Measurements from ENCODE around the gene ARSB. TPM values are rescaled to one million over a fixed set of nuclear protein-coding genes. Genes with fewer than 3 reads are reported as not detected.

The ARSB gene
- total and polyA plus RNA-seq, 5 experiments from 2014 or later: 2.2 to 4.7 (median 4.1) TPM

- peaks cover 0 to 15% (median 3%) of the 10 kb centered on the region in 9 donors for H3K9me3 Mint-ChIP-seq
- POLR2A ChIA-PET: no interaction called here
- no peak overlapping the region for H3K4me3 Mint-ChIP-seq
- peaks cover 0 to 6% (median 0%) of the 10 kb centered on the region in 4 donors for H3K4me1 Mint-ChIP-seq
- peaks cover 21 to 44% (median 36%) of the 10 kb centered on the region in 3 donors for H3K36me3 Mint-ChIP-seq
- no peaks in the 10 kb centered on the region for H3K27me3 Mint-ChIP-seq
- no peak overlapping the region for H3K27ac Mint-ChIP-seq
- DNase-seq (no peak), ATAC-seq (no peak)
Measured at GRCh38 chr5:78781611-78782286, 203.4 kb downstream of the ARSB start.

GRCh38 chr5:78779771-78780616 lies 205.1 kb downstream of the ARSB start:
- no peak for DNase-seq
- no peak for ATAC-seq
- no peak overlapping the region for H3K27ac Mint-ChIP-seq
- POLR2A ChIA-PET: no interaction called here
- peaks cover 13 to 39% (median 34%) of the 10 kb centered on the region in 3 donors for H3K36me3 Mint-ChIP-seq
- H3K4me3 Mint-ChIP-seq: no peak overlapping the region
- peaks cover 0 to 6% (median 0%) of the 10 kb centered on the region in 4 donors for H3K4me1 Mint-ChIP-seq
- H3K9me3 Mint-ChIP-seq: peaks cover 0 to 7% (median 0%) of the 10 kb centered on the region in 9 donors
- no peaks in the 10 kb centered on the region for H3K27me3 Mint-ChIP-seq

DNA sequence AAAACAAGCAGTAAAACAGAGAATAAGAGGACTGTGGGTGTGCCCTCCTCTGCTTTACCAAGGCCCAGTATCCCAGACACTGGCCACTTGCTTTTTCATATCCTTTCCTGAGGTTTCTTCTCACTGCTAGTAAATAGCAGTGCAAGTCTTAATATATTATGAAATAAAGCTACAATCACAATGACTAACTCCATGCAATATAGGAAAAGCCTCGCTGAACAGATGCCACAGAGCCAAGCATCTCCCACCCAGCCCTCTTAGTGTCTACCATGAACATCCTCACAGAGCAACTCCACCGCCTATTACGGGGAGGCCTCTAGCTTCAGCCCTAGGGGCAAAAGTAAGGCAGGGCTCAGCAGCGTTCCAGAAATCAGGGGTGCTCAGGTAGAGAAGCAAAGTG lies 205.8 kb downstream of the ARSB start:
- DNase-seq (no peak), ATAC-seq (no peak)
- no peak overlapping the region for H3K4me3 Mint-ChIP-seq
- H3K27me3 Mint-ChIP-seq: no peaks in the 10 kb centered on the region
- H3K9me3 Mint-ChIP-seq: peaks cover 0 to 5% (median 0%) of the 10 kb centered on the region in 9 donors
- POLR2A ChIA-PET: no interaction called here
- H3K36me3 Mint-ChIP-seq: peaks cover 10 to 42% (median 35%) of the 10 kb centered on the region in 3 donors
- H3K27ac Mint-ChIP-seq: no peak overlapping the region
- H3K4me1 Mint-ChIP-seq: peaks cover 0 to 6% (median 0%) of the 10 kb centered on the region in 4 donors

DNA sequence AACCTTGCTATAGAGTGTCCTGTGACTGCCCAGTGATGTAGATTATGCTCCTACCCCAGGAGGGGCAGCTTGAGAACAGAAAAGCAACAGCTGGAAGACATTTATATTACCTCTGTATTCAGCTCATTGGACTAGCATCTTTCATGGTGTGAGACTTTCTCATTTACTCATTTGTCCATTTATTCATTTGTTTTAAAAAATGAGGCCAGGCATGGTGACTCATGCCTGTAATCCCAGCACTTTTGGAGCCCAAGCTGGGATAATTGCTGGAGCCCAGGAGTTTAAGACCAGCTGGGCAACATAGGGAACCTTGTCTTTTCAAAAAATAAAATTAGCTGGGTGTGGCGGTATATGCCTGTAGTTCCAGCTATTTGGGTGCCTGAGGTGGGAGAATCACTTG lies 206.6 kb downstream of the ARSB start:
- H3K27ac Mint-ChIP-seq: no peak overlapping the region
- peaks cover 5 to 42% (median 36%) of the 10 kb centered on the region in 3 donors for H3K36me3 Mint-ChIP-seq
- POLR2A ChIA-PET: no interaction called here
- ATAC-seq (no peak), DNase-seq (no peak)
- H3K9me3 Mint-ChIP-seq: no peaks in the 10 kb centered on the region
- H3K4me3 Mint-ChIP-seq: no peak overlapping the region
- H3K27me3 Mint-ChIP-seq: no peaks in the 10 kb centered on the region
- H3K4me1 Mint-ChIP-seq: peaks cover 0 to 6% (median 0%) of the 10 kb centered on the region in 4 donors

DNA sequence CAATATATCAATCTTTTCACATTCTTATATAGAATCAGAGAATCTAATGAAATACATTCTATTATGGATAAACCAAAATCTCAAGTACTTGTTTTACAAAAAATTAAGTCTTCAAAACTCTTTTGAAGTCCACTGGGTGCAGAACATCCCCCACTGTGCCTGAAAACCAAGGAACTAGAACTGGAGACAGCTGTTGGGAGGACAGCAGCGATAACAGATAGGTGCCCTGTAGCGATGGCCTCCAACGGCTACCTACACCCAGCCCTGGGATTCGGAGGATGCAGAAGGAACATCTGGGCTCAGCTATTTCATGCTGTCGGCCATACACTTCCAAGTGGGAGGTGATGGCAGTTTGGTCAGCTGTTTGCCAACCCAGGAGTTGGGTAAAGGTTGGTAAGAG lies 207.2 kb downstream of the ARSB start:
- POLR2A ChIA-PET: no interaction called here
- DNase-seq (no peak), ATAC-seq (no peak)
- Mint-ChIP-seq H3K4me3 (no peak overlapping the region), H3K27me3 (no peaks in the 10 kb centered on the region), H3K36me3 (peaks cover 5 to 43% (median 36%) of the 10 kb centered on the region in 3 donors), H3K4me1 (peaks cover 0 to 5% (median under 1%) of the 10 kb centered on the region in 4 donors), H3K27ac (no peak overlapping the region), H3K9me3 (no peaks in the 10 kb centered on the region)

DNA sequence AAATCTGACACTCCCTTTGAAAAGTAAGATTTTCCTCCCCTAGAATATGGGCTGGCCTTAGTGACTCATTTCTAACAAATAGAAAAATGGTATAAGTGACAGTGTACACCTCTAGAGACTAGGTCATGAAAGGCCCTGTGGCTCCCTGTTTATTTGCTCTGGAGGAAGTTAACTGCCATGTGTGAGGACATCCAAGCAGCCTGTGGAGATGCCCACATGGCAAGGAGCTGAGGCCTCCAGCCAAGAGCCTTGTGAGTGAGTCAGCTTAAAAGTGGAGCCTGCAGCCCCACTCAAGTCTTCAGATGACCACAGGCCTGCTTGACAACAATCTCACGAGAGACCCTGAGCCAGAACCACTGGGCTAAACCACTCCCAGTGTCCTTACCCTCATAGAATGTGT lies 208.5 kb downstream of the ARSB start:
- ATAC-seq: no peak
- no peak overlapping the region for H3K27ac Mint-ChIP-seq
- no peak for DNase-seq

DNA sequence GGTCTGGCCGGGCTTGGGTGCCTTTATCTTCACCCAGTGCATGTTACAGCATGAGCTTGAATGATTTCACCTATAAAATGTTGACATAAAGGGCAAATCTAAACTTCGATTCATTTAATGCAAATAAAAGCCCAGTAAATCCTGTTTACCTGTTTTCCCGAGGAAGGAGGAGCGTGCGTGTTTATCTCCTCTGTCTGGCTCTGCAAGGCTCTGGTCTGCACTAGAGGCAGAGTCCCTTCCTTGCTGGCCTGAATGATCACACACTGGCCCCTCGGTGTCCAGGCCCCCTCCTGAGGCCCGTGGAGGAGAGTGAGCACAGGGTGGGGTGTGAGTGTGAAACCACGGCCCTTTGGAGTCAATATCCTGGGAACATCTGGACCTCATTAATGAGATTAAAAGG lies 211.5 kb downstream of the ARSB start:
- peaks cover 0 to 15% (median 8%) of the 10 kb centered on the region in 3 donors for H3K36me3 Mint-ChIP-seq
- POLR2A ChIA-PET: no interaction called here
- DNase-seq (no peak), ATAC-seq (no peak)
- no peak overlapping the region for H3K4me3 Mint-ChIP-seq
- no peaks in the 10 kb centered on the region for H3K9me3 Mint-ChIP-seq
- H3K27ac Mint-ChIP-seq: peak overlapping the region in 2 of 10 donors; percentile 23 to 47
- no peaks in the 10 kb centered on the region for H3K27me3 Mint-ChIP-seq
- H3K4me1 Mint-ChIP-seq: peaks cover 3 to 18% (median 7%) of the 10 kb centered on the region in 4 donors

More for the DNA sequence above, 208.5 kb downstream of the ARSB start:
- H3K36me3 Mint-ChIP-seq: peaks cover 5 to 39% (median 32%) of the 10 kb centered on the region in 3 donors
- H3K27me3 Mint-ChIP-seq: no peaks in the 10 kb centered on the region
- no peaks in the 10 kb centered on the region for H3K9me3 Mint-ChIP-seq
- peaks cover 2 to 8% (median 5%) of the 10 kb centered on the region in 4 donors for H3K4me1 Mint-ChIP-seq
- POLR2A ChIA-PET: no interaction called here
- no peak overlapping the region for H3K4me3 Mint-ChIP-seq

DNA sequence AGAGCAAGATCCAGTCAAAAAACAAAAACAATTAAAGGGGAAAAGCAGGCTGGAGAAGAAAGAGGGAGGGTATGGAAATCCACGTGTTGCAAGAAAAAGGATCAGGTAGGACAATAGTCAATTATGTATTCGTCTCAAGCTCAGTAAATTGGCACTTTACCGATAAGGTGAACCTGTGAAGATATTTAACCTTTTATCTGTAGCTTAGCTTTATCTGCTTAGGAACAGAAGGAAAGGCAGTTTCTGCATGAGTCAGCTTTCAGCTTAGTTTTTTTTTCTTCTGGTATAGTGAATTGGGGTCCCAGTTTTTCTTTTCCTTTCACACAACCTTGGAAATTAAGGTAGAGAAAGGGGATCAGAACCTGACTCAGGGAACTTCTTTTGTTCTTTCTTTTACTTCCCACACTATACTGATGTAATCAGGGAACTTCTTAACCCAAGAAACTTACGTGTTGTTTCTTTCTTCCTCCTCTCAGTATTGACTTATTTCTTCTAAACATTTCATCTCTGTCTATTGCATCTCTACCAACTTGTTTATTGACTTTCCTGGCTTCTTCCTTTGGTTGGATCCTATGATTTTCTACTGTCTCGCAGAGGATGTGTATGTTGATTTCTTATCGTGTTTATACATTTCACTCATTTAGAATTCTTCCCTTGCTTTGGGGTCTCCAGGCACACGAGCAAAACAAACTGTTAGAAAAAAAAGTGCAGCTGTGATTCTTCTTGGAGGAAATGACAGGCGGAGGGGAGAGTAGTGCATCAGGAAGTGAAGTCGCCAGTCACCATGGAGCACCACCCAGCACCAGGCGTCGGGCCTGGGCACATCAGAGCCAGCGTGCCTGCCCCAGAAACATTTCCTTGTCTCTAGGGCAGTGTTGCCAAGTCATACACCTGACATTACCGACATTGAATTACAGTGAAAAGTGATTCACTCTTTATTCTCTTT lies 213.6 kb downstream of the ARSB start:
- Mint-ChIP-seq H3K4me3 (no peak overlapping the region), H3K4me1 (peaks cover 3 to 18% (median 7%) of the 10 kb centered on the region in 4 donors), H3K36me3 (peaks cover 0 to 10% (median 4%) of the 10 kb centered on the region in 3 donors), H3K27me3 (peaks cover 0 to 1% (median 0%) of the 10 kb centered on the region in 5 donors), H3K9me3 (no peaks in the 10 kb centered on the region), H3K27ac (peak overlapping the region in 6 of 10 donors; percentile 5 to 55 (median 29))
- POLR2A ChIA-PET: no interaction called here
- DNase-seq (peak in 1 of 10 donors; percentile 1), ATAC-seq (no peak)

GRCh38 chr5:78768781-78769380 lies 216.2 kb downstream of the ARSB start:
- H3K36me3 Mint-ChIP-seq: peaks cover 0 to 8% (median 0%) of the 10 kb centered on the region in 3 donors
- no peak overlapping the region for H3K27ac Mint-ChIP-seq
- no peak overlapping the region for H3K4me3 Mint-ChIP-seq
- peaks cover 3 to 18% (median 7%) of the 10 kb centered on the region in 4 donors for H3K4me1 Mint-ChIP-seq
- peaks cover 0 to 4% (median 0%) of the 10 kb centered on the region in 5 donors for H3K27me3 Mint-ChIP-seq
- DNase-seq (no peak), ATAC-seq (no peak)
- H3K9me3 Mint-ChIP-seq: no peaks in the 10 kb centered on the region
- POLR2A ChIA-PET: no interaction called here

GRCh38 chr5:78766412-78766762 lies 218.7 kb downstream of the ARSB start:
- no peak for DNase-seq
- Mint-ChIP-seq H3K4me1 (peaks cover 0 to 14% (median 0%) of the 10 kb centered on the region in 4 donors), H3K27me3 (peaks cover 0 to 5% (median 5%) of the 10 kb centered on the region in 5 donors), H3K36me3 (peaks cover 0 to 6% (median 0%) of the 10 kb centered on the region in 3 donors), H3K4me3 (no peak overlapping the region), H3K27ac (peak overlapping the region in 1 of 10 donors; percentile 83), H3K9me3 (peaks cover 0 to 4% (median 0%) of the 10 kb centered on the region in 9 donors)
- POLR2A ChIA-PET: no interaction called here
- ATAC-seq: no peak

DNA sequence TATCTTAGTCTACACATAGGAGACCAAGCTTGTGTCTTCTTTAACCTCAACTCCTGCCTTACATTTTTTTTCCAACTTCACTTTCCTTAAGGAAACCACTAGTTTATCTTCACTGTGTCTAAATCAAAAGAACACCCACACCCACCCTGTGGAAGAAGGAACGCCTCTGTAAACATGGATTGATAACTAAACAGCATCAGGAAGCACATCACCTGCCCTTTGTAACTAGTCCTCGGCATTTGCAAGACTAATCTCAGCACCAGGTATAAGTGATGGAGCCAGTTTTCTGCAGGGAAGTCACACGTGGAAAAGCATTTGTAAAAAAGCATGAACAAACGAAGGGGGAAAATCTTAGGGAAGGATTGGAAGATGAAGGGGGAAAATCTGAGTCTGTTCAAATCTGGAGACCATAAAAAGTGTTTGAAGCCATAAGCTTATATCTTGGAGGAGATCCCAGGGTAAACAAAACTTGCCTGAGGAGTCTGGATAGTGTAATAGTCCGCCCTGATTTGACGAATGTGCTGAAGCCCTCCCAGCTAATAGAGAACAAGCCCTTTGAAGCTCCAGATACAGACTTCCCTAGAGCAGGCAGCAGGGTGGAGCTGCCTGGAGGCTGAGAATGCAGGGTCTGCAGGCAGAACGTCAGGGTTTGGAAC lies 219.2 kb downstream of the ARSB start:
- Mint-ChIP-seq H3K36me3 (peaks cover 0 to 6% (median 0%) of the 10 kb centered on the region in 3 donors), H3K4me1 (peaks cover 0 to 10% (median 0%) of the 10 kb centered on the region in 4 donors), H3K27me3 (peaks cover 0 to 5% (median 5%) of the 10 kb centered on the region in 5 donors), H3K4me3 (no peak overlapping the region), H3K27ac (no peak overlapping the region), H3K9me3 (peaks cover 0 to 4% (median 0%) of the 10 kb centered on the region in 9 donors)
- POLR2A ChIA-PET: no interaction called here
- ATAC-seq: no peak
- no peak for DNase-seq
